Activated gamma-delta T cell treated with Interleukin-2 at 50 U/mL for 16 hours (primary cell): ENCODE results near the gene IFT122.
"Not testable (repeated sequence)": the region's sequence is repeated elsewhere in the genome, so short reads cannot be mapped to it uniquely, and the experiment has no call there.

ENCODE experiments used
- DNase-seq: peaks from one replicate; pipeline ENCODE4 v3.0.0-alpha.2; 2020

IFT122 gene

GRCh38 chr3:129501630-129502029 lies 61.6 kb downstream of the IFT122 start:
- no peak for DNase-seq

GRCh38 chr3:129502641-129503408 lies 62.8 kb downstream of the IFT122 start:
- DNase-seq: no peak

GRCh38 chr3:129503471-129504291 lies 63.7 kb downstream of the IFT122 start:
- DNase-seq: no peak

- DNase-seq: no peak
Measured at GRCh38 chr3:129504471-129505100, 64.6 kb downstream of the IFT122 start.

GRCh38 chr3:129505341-129505740 lies 65.3 kb downstream of the IFT122 start:
- no peak for DNase-seq

GRCh38 chr3:129506231-129506742 lies 66.3 kb downstream of the IFT122 start:
- DNase-seq: no peak

- DNase-seq: no peak
Measured at GRCh38 chr3:129507181-129507831, 67.3 kb downstream of the IFT122 start.

- DNase-seq: no peak
Measured at GRCh38 chr3:129512595-129512994, 72.6 kb downstream of the IFT122 start.

- DNase-seq: no peak
Measured at GRCh38 chr3:129513705-129514104, 73.7 kb downstream of the IFT122 start.

GRCh38 chr3:129514110-129514509 lies 74.1 kb downstream of the IFT122 start:
- DNase-seq: no peak

- DNase-seq: no peak
Measured at GRCh38 chr3:129514563-129514962, 74.5 kb downstream of the IFT122 start.

- not testable (repeated sequence) for DNase-seq
Measured at GRCh38 chr3:129515108-129515820, 75.2 kb downstream of the IFT122 start.

- DNase-seq: not testable (repeated sequence)
Measured at GRCh38 chr3:129515821-129516432, 75.9 kb downstream of the IFT122 start.

- no peak for DNase-seq
Measured at GRCh38 chr3:129517516-129517915, 77.5 kb downstream of the IFT122 start.

- DNase-seq: no peak
Measured at GRCh38 chr3:129518038-129518561, 78.1 kb downstream of the IFT122 start.

- DNase-seq: no peak
Measured at GRCh38 chr3:129518581-129518980, 78.6 kb downstream of the IFT122 start.

GRCh38 chr3:129519449-129519848 lies 79.4 kb downstream of the IFT122 start:
- DNase-seq: no peak

GRCh38 chr3:129519896-129520715 lies 80.1 kb downstream of the IFT122 start:
- no peak for DNase-seq

GRCh38 chr3:129520960-129521359 lies 80.9 kb downstream of the IFT122 start:
- DNase-seq: no peak

- DNase-seq: no peak
Measured at GRCh38 chr3:129521611-129522010, 81.6 kb downstream of the IFT122 start.

GRCh38 chr3:129522953-129523352 lies 82.9 kb downstream of the IFT122 start:
- DNase-seq: no peak
